K562 (cell line): Measurements from ENCODE around the gene ETS1. TPM values are rescaled to one million over a fixed set of nuclear protein-coding genes. Genes with fewer than 3 reads are reported as not detected.
"Not testable (repeated sequence)": the region's sequence is repeated elsewhere in the genome, so short reads cannot be mapped to it uniquely, and the experiment has no call there.

Experiments
- ATAC-seq: fragments of 200-7000 bp; cut with Tn5 transposase; 3 replicates; pipeline ENCODE4 v1.9.1; 2020; ENCODE audit warnings: moderate library complexity
- BruUV-seq: library from RNA; stranded (reverse); fragments of 400-500 nt; replicated peaks from 2 replicates; lab custom pipeline; 2021; lab: Mats Ljungman, UMichigan
- CTCF ChIA-PET: fragments of 300-600 bp; formaldehyde crosslinking; extraction: SDS; loops from one replicate; lab custom pipeline; 2021; ENCODE audit warnings: low intra/inter-chr PET ratio; lab: Yijun Ruan, JAX
- POLR2A ChIA-PET: fragments of 300-600, 350-650 bp; sonication (Branson Sonifier 250); formaldehyde crosslinking; extraction: SDS; loops from one replicate; lab custom pipeline; 2021; ENCODE audit warnings: antibody characterized with exemption, inconsistent platforms; lab: Yijun Ruan, JAX
- DNase-seq, 4 experiments: peaks; one replicate each; pipeline versions ENCODE4 v3.0.0 to v3.0.0-alpha.2; 2011 to 2018; ENCODE audit warnings: low spot score in 3 of 4, mixed read lengths in 3 of 4; ENCODE audit errors: extremely low read depth in 1 of 4
- FAIRE-seq: peaks from 2 replicates; lab custom pipeline; 2011; peaks lifted over from hg19 to GRCh38; lab: Jason Lieb, UNC
- H2AFZ ChIP-seq: 2 replicates; pipeline ENCODE4 v1.6.0; 2011; ENCODE audit warnings: low read depth, low read length, control low read depth, inconsistent platforms
- H3K27ac ChIP-seq: fragments of 200-600 bp; 3 replicates; pipeline ENCODE4 v1.8.0; 2011; ENCODE audit warnings: low read depth, mild to moderate bottlenecking, control low read depth, inconsistent platforms, low read length, moderate library complexity, mixed read lengths; ENCODE audit errors: extremely low read depth
- H3K27me3 ChIP-seq, 2 experiments: fragments of 300-600 bp in 1 of 2; 2 replicates in 1 of 2; 3 replicates in 1 of 2; pipeline versions ENCODE4 v1.6.0 to v1.8.0; 2011; ENCODE audit warnings: inconsistent platforms in 2 of 2, low read length in 2 of 2, mild to moderate bottlenecking in 1 of 2, mixed read lengths in 1 of 2, moderate library complexity in 1 of 2; ENCODE audit not compliant: control insufficient read depth in 2 of 2, insufficient read depth in 2 of 2
- H3K36me3 ChIP-seq: fragments of 300-600 bp; 3 replicates; pipeline ENCODE4 v1.8.0; 2011; ENCODE audit warnings: mild to moderate bottlenecking, low read length, inconsistent platforms; ENCODE audit not compliant: control insufficient read depth, insufficient read depth
- H3K4me1 ChIP-seq, 2 experiments: fragments of 200-600 bp in 1 of 2; replicated peaks in 1 of 2; 2 replicates in 1 of 2; 3 replicates in 1 of 2; pipeline versions ENCODE4 v1.5.1 to v1.8.0; 2011; ENCODE audit warnings: inconsistent platforms in 2 of 2, low read length in 2 of 2, mild to moderate bottlenecking in 1 of 2, mixed read lengths in 1 of 2, moderate library complexity in 1 of 2; ENCODE audit not compliant: control insufficient read depth in 2 of 2, insufficient read depth in 2 of 2
- H3K4me2 ChIP-seq: 2 replicates; pipeline ENCODE4 v1.6.1; 2011; ENCODE audit warnings: low read length, control low read depth, inconsistent platforms, mixed read lengths; ENCODE audit not compliant: insufficient read depth
- H3K4me3 ChIP-seq: fragments of 200-600 bp; sonication (generic), shearing (Covaris generic); 2 replicates; pipeline ENCODE4 v1.5.1; 2016; ENCODE audit warnings: control low read depth, inconsistent platforms
- H3K79me2 ChIP-seq: fragments of 200-600 bp; 3 replicates; pipeline ENCODE4 v1.8.0; 2011; ENCODE audit warnings: low read length, inconsistent platforms; ENCODE audit not compliant: control insufficient read depth, insufficient read depth
- H3K9ac ChIP-seq, 2 experiments: 2 replicates each; pipeline versions ENCODE4 v1.6.0 to v1.6.1; 2011; ENCODE audit warnings: low read depth in 2 of 2, low read length in 2 of 2, control low read depth in 1 of 2, inconsistent platforms in 1 of 2, mild to moderate bottlenecking in 1 of 2, mixed read lengths in 1 of 2; ENCODE audit not compliant: insufficient read depth in 1 of 2
- H3K9me1 ChIP-seq: one replicate; pipeline ENCODE4 v1.6.0; 2011; ENCODE audit warnings: inconsistent platforms, mild to moderate bottlenecking, low read length, moderate library complexity; ENCODE audit not compliant: control insufficient read depth, insufficient read depth
- H3K9me3 ChIP-seq: replicated peaks from 2 replicates; pipeline ENCODE4 v1.5.1; 2011; ENCODE audit warnings: low read depth, low read length, inconsistent platforms; ENCODE audit not compliant: control insufficient read depth, insufficient read depth
- H4K20me1 ChIP-seq: replicated peaks from 2 replicates; pipeline ENCODE4 v1.6.1; 2011; ENCODE audit warnings: low read length, inconsistent platforms, mixed read lengths; ENCODE audit not compliant: control insufficient read depth, insufficient read depth
- SMARCA5 ChIP-seq: fragments of 450-650 bp; IDR thresholded peaks from 2 replicates; pipeline ENCODE4 v1.6.1; 2016
- TSHZ1 ChIP-seq: fragments of 250-450 bp; sonication (Bioruptor Pico); IDR thresholded peaks from 2 replicates; pipeline ENCODE4 v1.4.0; 2020; ENCODE audit warnings: mild to moderate bottlenecking, moderate library complexity
- ZNF146 ChIP-seq: IDR thresholded peaks from one replicate; pipeline ENCODE4 v1.6.1; 2018; ENCODE audit warnings: missing compliant biosample characterization; ENCODE audit not compliant: unreplicated experiment
- WGBS: fragments of 100-300 bp; shearing (Covaris generic); methylation state at CpG from one replicate; pipeline ENCODE4 v1.1.6; 2016; ENCODE audit warnings: low coverage, mixed read lengths; ENCODE audit not compliant: insufficient coverage; ENCODE audit errors: missing lambda C conversion rate; 5-methylcytosine and 5-hydroxymethylcytosine counted together
- in situ Hi-C: fragments of 300-500 bp; cut with MboI; formaldehyde crosslinking; loops from 4 replicates; pipeline ENCODE4 v1.15.0; 2018; ENCODE audit warnings: inconsistent platforms, mixed read lengths
- intact Hi-C: fragments of 100-400 bp; cut with micrococcal nuclease; formaldehyde crosslinking; loops from 2 replicates; pipeline ENCODE4 v1.14.2; 2022
- polyA plus RNA-seq, 8 experiments: library from polyadenylated mRNA; depleted of rRNA in 4 of 8; stranded (reverse) in 5 of 8; unstranded in 3 of 8; fragments of >200 nt; fragmentation: Nextera tagmentation in 2 of 8; fragmentation: Illumina TruSeq in 1 of 8; extraction: Ambion mirVana in 2 of 8; extraction: Trizol in 1 of 8; gene quantifications; 2 replicates each; pipeline versions ENCODE4 v1.2.1 to v1.2.3, GENCODE V29; 2011 to 2014; ENCODE audit warnings: inconsistent platforms in 1 of 8, missing spikeins in 1 of 8
- total RNA-seq, 7 experiments: library from RNA; depleted of rRNA in 6 of 7; stranded (reverse); fragments of >200 nt in 6 of 7; fragmentation: Illumina TruSeq in 2 of 7; extraction: Trizol in 2 of 7; gene quantifications; 2 replicates each; pipeline versions ENCODE4 v1.2.1 to v1.2.3, GENCODE V29; 2011 to 2021; ENCODE audit warnings: low replicate concordance in 1 of 7

Gene ETS1
- total and polyA plus RNA-seq, 9 of the 15 experiments (the other 6 are each of a cell fraction or from before 2014, with no cell fraction given) = 0.04 to 1.4 (median 0.23) TPM

- TF ChIP-seq TSHZ1 (CRISPR knock-in tag) = no peak
- TF ChIP-seq SMARCA5 = no peak
These were observed 140.1 kb downstream of the ETS1 start (continued) for GRCh38 chr11:128447233-128447632.

GRCh38 chr11:128445921-128446320 lies 141.4 kb downstream of the ETS1 start:
- H3K4me1 ChIP-seq, H3K36me3 ChIP-seq, FAIRE-seq, BruUV-seq, DNase-seq, H3K79me2 ChIP-seq, H3K4me2 ChIP-seq, H2AFZ ChIP-seq, intact Hi-C loops, H3K9me1 ChIP-seq, CTCF ChIA-PET, ATAC-seq, H4K20me1 ChIP-seq, H3K9me3 ChIP-seq, H3K27ac ChIP-seq, H3K27me3 ChIP-seq, H3K9ac ChIP-seq, POLR2A ChIA-PET, in situ Hi-C loops, H3K4me3 ChIP-seq: not testable (repeated sequence)
- 0% methylated on average over 1 of the region's 1 CpG for WGBS
- TF ChIP-seq ZNF146 (CRISPR knock-in tag) = peak; percentile 75
